Ascending aorta (tissue), 2 donors: Measurements from ENCODE around the gene APOBEC3H. TPM values are rescaled to one million over a fixed set of nuclear protein-coding genes. Genes with fewer than 3 reads are reported as not detected.

Source experiments
- DNase-seq, 2 donors: peaks; one replicate each; pipeline ENCODE4 v3.0.0-alpha.2; 2019; ENCODE audit warnings: low spot score in 2 of 2
- H3K27ac ChIP-seq, 2 donors: fragments of 200-600 bp; sonication (generic); one replicate each; pipeline ENCODE4 v1.5.1; 2016 to 2017; ENCODE audit warnings: mild to moderate bottlenecking in 1 of 2
- H3K27me3 ChIP-seq: fragments of 200-600 bp; sonication (generic); one replicate; pipeline ENCODE4 v1.5.1; 2017
- H3K36me3 ChIP-seq, 2 donors: fragments of 200-600 bp; sonication (generic); one replicate each; pipeline ENCODE4 v1.5.1; 2016
- H3K4me1 ChIP-seq, 2 donors: fragments of 200-600 bp; sonication (generic); one replicate each; pipeline ENCODE4 v1.5.1; 2016 to 2017; ENCODE audit warnings: mild to moderate bottlenecking in 1 of 2
- H3K4me3 ChIP-seq, 2 donors: fragments of 200-600 bp; sonication (generic); one replicate each; pipeline ENCODE4 v1.5.1; 2016 to 2017; ENCODE audit warnings: mild to moderate bottlenecking in 1 of 2
- H3K9me3 ChIP-seq, 2 donors: fragments of 200-600 bp; sonication (generic); one replicate each; pipeline ENCODE4 v1.5.1; 2016
- intact Hi-C: fragments of 100-400 bp; cut with DNase I; formaldehyde crosslinking; loops from one replicate; pipeline ENCODE4 v1.15.1; 2023
- total RNA-seq: library from RNA; depleted of rRNA; stranded (reverse); fragments of >200 nt; gene quantifications from one replicate; pipeline ENCODE4 v1.1.0, GENCODE V29; 2016
- TF ChIP-seq, protein P1 (sequence below), 3 experiments: fragments of 200-600 bp in 2 of 3; fragments of 450-650 bp in 1 of 3; sonication (generic) in 2 of 3; IDR thresholded peaks; one replicate each; pipeline ENCODE4 v1.5.1; 2016 to 2019; ENCODE audit warnings: antibody characterized with exemption in 3 of 3, mild to moderate bottlenecking in 1 of 3, moderate library complexity in 1 of 3

Gene APOBEC3H
- total RNA-seq, 1 donor from 2014 or later = not detected

- Histone ChIP-seq H3K27ac (no peak overlapping the region), H3K36me3 (no peaks in the 10 kb centered on the region), H3K27me3 (no peaks in the 10 kb centered on the region), H3K9me3 (no peaks in the 10 kb centered on the region), H3K4me3 (no peak overlapping the region), H3K4me1 (no peaks in the 10 kb centered on the region)
- intact Hi-C loops = no loop called here
- TF ChIP-seq, protein P1, sequence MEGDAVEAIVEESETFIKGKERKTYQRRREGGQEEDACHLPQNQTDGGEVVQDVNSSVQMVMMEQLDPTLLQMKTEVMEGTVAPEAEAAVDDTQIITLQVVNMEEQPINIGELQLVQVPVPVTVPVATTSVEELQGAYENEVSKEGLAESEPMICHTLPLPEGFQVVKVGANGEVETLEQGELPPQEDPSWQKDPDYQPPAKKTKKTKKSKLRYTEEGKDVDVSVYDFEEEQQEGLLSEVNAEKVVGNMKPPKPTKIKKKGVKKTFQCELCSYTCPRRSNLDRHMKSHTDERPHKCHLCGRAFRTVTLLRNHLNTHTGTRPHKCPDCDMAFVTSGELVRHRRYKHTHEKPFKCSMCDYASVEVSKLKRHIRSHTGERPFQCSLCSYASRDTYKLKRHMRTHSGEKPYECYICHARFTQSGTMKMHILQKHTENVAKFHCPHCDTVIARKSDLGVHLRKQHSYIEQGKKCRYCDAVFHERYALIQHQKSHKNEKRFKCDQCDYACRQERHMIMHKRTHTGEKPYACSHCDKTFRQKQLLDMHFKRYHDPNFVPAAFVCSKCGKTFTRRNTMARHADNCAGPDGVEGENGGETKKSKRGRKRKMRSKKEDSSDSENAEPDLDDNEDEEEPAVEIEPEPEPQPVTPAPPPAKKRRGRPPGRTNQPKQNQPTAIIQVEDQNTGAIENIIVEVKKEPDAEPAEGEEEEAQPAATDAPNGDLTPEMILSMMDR (IDR thresholded peaks at IDR 0.05) = no peak
- no peak for DNase-seq
Observed at GRCh38 chr22:39083212-39084165, 13.6 kb upstream of the APOBEC3H start.

DNA sequence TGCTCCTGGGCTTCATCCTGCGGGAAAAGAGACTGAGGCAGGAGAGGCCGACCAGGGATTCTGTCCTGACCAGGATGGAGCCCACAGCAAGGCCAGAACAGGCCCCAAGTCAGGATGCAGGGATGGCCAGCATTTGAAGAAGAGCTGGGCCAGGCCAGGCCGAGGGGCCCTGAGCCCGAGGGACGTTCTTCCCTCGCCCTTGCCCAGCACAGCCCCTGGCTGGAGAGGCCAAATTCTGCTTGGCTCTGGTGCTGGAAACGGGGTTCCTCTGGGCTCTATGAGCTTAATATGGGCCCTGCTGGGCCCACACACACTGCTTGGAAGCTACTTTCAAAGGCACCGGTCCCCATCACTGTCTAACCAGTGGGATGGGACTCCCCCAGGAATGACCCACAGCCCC lies 12.4 kb upstream of the APOBEC3H start:
- no peak for DNase-seq
- Histone ChIP-seq H3K27me3 (no peaks in the 10 kb centered on the region), H3K4me3 (no peak overlapping the region), H3K4me1 (no peaks in the 10 kb centered on the region), H3K36me3 (no peaks in the 10 kb centered on the region), H3K9me3 (no peaks in the 10 kb centered on the region), H3K27ac (no peak overlapping the region)
- TF ChIP-seq, protein P1 (IDR thresholded peaks at IDR 0.05) = no peak
- intact Hi-C loops = no loop called here

DNA sequence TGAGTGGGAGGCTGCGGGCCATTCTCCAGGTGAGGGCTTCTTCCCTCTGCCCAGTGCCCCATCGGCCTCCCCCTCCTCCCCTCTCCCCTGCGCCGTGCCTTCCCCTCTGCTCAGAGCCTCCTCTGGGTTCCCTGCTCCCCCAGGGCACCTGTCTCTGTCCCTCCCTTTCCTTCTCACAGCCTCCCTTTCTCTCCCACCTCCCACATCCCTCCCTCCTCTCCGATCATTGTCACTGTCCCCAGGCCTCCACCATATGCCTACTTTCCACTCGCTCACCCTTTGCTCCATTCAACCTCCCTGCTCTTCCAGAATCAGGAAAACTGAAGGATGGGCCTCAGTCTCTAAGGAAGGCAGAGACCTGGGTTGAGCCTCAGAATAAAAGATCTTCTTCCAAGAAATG lies 9.9 kb upstream of the APOBEC3H start:
- DNase-seq = no peak
- TF ChIP-seq, protein P1 (IDR thresholded peaks at IDR 0.05) = no peak
- intact Hi-C loops = no loop called here
- no peak overlapping the region for H3K27ac ChIP-seq
- no peaks in the 10 kb centered on the region for H3K27me3 ChIP-seq
- no peaks in the 10 kb centered on the region for H3K36me3 ChIP-seq
- no peaks in the 10 kb centered on the region for H3K9me3 ChIP-seq
- H3K4me3 ChIP-seq = no peak overlapping the region
- no peaks in the 10 kb centered on the region for H3K4me1 ChIP-seq

- TF ChIP-seq, protein P1 (IDR thresholded peaks at IDR 0.05) = no peak
- no peaks in the 10 kb centered on the region for H3K36me3 ChIP-seq
- H3K9me3 ChIP-seq = no peaks in the 10 kb centered on the region
- no peaks in the 10 kb centered on the region for H3K27me3 ChIP-seq
- intact Hi-C loops = no loop called here
- DNase-seq = no peak
- H3K4me3 ChIP-seq = no peak overlapping the region
- H3K27ac ChIP-seq = no peak overlapping the region
- no peaks in the 10 kb centered on the region for H3K4me1 ChIP-seq
Observed at GRCh38 chr22:39087881-39088684, 9.0 kb upstream of the APOBEC3H start.

- DNase-seq = no peak
- TF ChIP-seq, protein P1 (IDR thresholded peaks at IDR 0.05) = no peak
- Histone ChIP-seq H3K36me3 (no peaks in the 10 kb centered on the region), H3K27me3 (no peaks in the 10 kb centered on the region), H3K4me1 (no peaks in the 10 kb centered on the region), H3K27ac (no peak overlapping the region), H3K4me3 (no peak overlapping the region), H3K9me3 (no peaks in the 10 kb centered on the region)
- intact Hi-C loops = no loop called here
Observed at GRCh38 chr22:39088685-39089032, 8.4 kb upstream of the APOBEC3H start.
